Keratinocyte (primary cell): ENCODE data around the gene TRPM2.
"Not testable (repeated sequence)": the region's sequence is repeated elsewhere in the genome, so short reads cannot be mapped to it uniquely, and the experiment has no call there.

Experiments used
- CTCF ChIP-seq, 3 experiments: IDR thresholded peaks in 1 of 3; conservative IDR thresholded peaks in 1 of 3; optimal IDR thresholded peaks in 1 of 3; 2 replicates in 2 of 3; 3 replicates in 1 of 3; pipeline versions ENCODE3 to v1.5.1; 2011; ENCODE audit warnings: low read length in 3 of 3, mild to moderate bottlenecking in 3 of 3, moderate library complexity in 2 of 3, control low read depth in 1 of 3, inconsistent platforms in 1 of 3; ENCODE audit not compliant: insufficient read depth in 2 of 3; ENCODE audit errors: extremely low read depth in 1 of 3
- EZH2 ChIP-seq: IDR thresholded peaks from one replicate; pipeline ENCODE4 v1.6.1; 2012; ENCODE audit warnings: inconsistent platforms, mild to moderate bottlenecking, low read length, moderate library complexity

- TF ChIP-seq EZH2; CTCF (optimal IDR thresholded peaks at IDR 0.05 in 1 of 3, IDR thresholded peaks at IDR 0.05 in 1 of 3, conservative IDR thresholded peaks at IDR 0.05 in 1 of 3; ENCODE audit: extremely low read depth in 1 of 3, insufficient read depth in 2 of 3, low read length in 3 of 3): not testable (repeated sequence)
These were observed 10.4 kb upstream of the TRPM2 start for GRCh38 chr21:44342981-44343380.
